CD4-positive, CD25-positive, alpha-beta regulatory T cell (primary cell): Measurements from ENCODE around the gene ARHGAP8. TPM values are rescaled to one million over a fixed set of nuclear protein-coding genes. Genes with fewer than 3 reads are reported as not detected.

Source experiments
- ATAC-seq, 2 donors: fragments of 150-1000 bp; cut with Tn5 transposase; one replicate each; pipeline ENCODE4 v1.10.0; 2021; ENCODE audit warnings: low read depth in 2 of 2, moderate number of reproducible peaks in 2 of 2, moderate library complexity in 1 of 2
- DNase-seq, 3 donors: peaks; one replicate each; pipeline versions ENCODE4 v3.0.0 to v3.0.0-alpha.2; 2012 to 2022; ENCODE audit warnings: mixed read lengths in 1 of 3
- H3K27ac ChIP-seq: one replicate; pipeline ENCODE4 v1.7.0; 2013; ENCODE audit warnings: mild to moderate bottlenecking, low read length; ENCODE audit not compliant: insufficient read depth, poor library complexity, severe bottlenecking
- H3K27me3 ChIP-seq: one replicate; pipeline ENCODE4 v1.7.0; 2013; ENCODE audit warnings: low read length; ENCODE audit not compliant: control insufficient read depth, insufficient read depth
- H3K36me3 ChIP-seq: one replicate; pipeline ENCODE4 v1.7.0; 2013; ENCODE audit warnings: mild to moderate bottlenecking, low read length, moderate library complexity; ENCODE audit not compliant: control insufficient read depth, insufficient read depth
- H3K4me1 ChIP-seq: 2 replicates; pipeline ENCODE4 v1.7.0; 2013; ENCODE audit warnings: mild to moderate bottlenecking, low read length; ENCODE audit not compliant: insufficient read depth, control insufficient read depth, poor library complexity, severe bottlenecking
- H3K4me3 ChIP-seq: one replicate; pipeline ENCODE4 v1.7.0; 2013; ENCODE audit warnings: low read depth, mild to moderate bottlenecking, low read length, moderate library complexity
- H3K9me3 ChIP-seq, 2 experiments: 1 replicate in 1 of 2; 2 replicates in 1 of 2; pipeline ENCODE4 v1.7.0; 2013; ENCODE audit warnings: low read length in 2 of 2, mild to moderate bottlenecking in 1 of 2, moderate library complexity in 1 of 2; ENCODE audit not compliant: control insufficient read depth in 2 of 2
- H3K27ac Mint-ChIP-seq, 3 donors: one replicate each; pipeline ENCODE4 v1.8.0; 2020 to 2022; ENCODE audit warnings: mild to moderate bottlenecking in 3 of 3, mixed read lengths in 3 of 3, moderate library complexity in 2 of 3
- H3K27me3 Mint-ChIP-seq: one replicate; pipeline ENCODE4 v1.8.0; 2022; ENCODE audit warnings: mild to moderate bottlenecking, mixed read lengths
- H3K36me3 Mint-ChIP-seq: one replicate; pipeline ENCODE4 v1.8.0; 2020; ENCODE audit warnings: mixed read lengths
- H3K4me1 Mint-ChIP-seq, 4 donors: one replicate each; pipeline ENCODE4 v1.8.0; 2020 to 2022; ENCODE audit warnings: mixed read lengths in 4 of 4, mild to moderate bottlenecking in 1 of 4
- H3K4me3 Mint-ChIP-seq, 4 donors: one replicate each; pipeline ENCODE4 v1.8.0; 2020 to 2022; ENCODE audit warnings: mild to moderate bottlenecking in 4 of 4, mixed read lengths in 4 of 4, moderate library complexity in 3 of 4
- H3K9me3 Mint-ChIP-seq, 7 donors: one replicate each; pipeline ENCODE4 v1.8.0; 2020 to 2022; ENCODE audit warnings: mixed read lengths in 7 of 7, mild to moderate bottlenecking in 3 of 7, moderate library complexity in 2 of 7
- polyA plus RNA-seq, 4 donors: library from polyadenylated mRNA; unstranded; fragments of 300-500 nt; fragmentation: Illumina TruSeq; gene quantifications; one replicate each; pipeline ENCODE4 v1.2.3, GENCODE V29; 2021
- total RNA-seq: library from RNA; stranded (reverse); gene quantifications from one replicate; pipeline ENCODE4 v1.2.3, GENCODE V29; 2022

ARHGAP8 gene
- total and polyA plus RNA-seq, 5 donors from 2014 or later = 0.18 to 2.6 (median 0.51) TPM; not detected in 1

GRCh38 chr22:44727709-44728108 is 24.7 kb upstream of the ARHGAP8 start:
- Histone ChIP-seq H3K27me3 (no peaks in the 10 kb centered on the region), H3K27ac (no peak overlapping the region), H3K36me3 (peaks cover 28% of the 10 kb centered on the region), H3K4me3 (no peak overlapping the region), H3K4me1 (no peaks in the 10 kb centered on the region), H3K9me3 (no peaks in the 10 kb centered on the region)
- ATAC-seq = no peak
- Mint-ChIP-seq H3K9me3 (no peaks in the 10 kb centered on the region), H3K4me3 (no peak overlapping the region), H3K4me1 (peaks cover 0 to 5% (median 0%) of the 10 kb centered on the region in 4 donors), H3K27ac (no peak overlapping the region), H3K27me3 (no peaks in the 10 kb centered on the region), H3K36me3 (peaks cover 8% of the 10 kb centered on the region)
- no peak for DNase-seq

GRCh38 chr22:44728761-44729324 is 23.5 kb upstream of the ARHGAP8 start:
- H3K27ac Mint-ChIP-seq = peak overlapping the region in 2 of 3 donors; percentile 67 to 76
- no peaks in the 10 kb centered on the region for H3K27me3 Mint-ChIP-seq
- no peaks in the 10 kb centered on the region for H3K9me3 ChIP-seq
- no peaks in the 10 kb centered on the region for H3K27me3 ChIP-seq
- DNase-seq (no peak), ATAC-seq (no peak)
- peaks cover 9% of the 10 kb centered on the region for H3K36me3 Mint-ChIP-seq
- H3K4me3 Mint-ChIP-seq = no peak overlapping the region
- H3K27ac ChIP-seq = no peak overlapping the region
- H3K4me1 ChIP-seq = no peaks in the 10 kb centered on the region
- H3K4me3 ChIP-seq = no peak overlapping the region
- H3K36me3 ChIP-seq = peaks cover 28% of the 10 kb centered on the region
- no peaks in the 10 kb centered on the region for H3K9me3 Mint-ChIP-seq
- H3K4me1 Mint-ChIP-seq = peaks cover 0 to 3% (median 0%) of the 10 kb centered on the region in 4 donors

- no peaks in the 10 kb centered on the region for H3K4me1 ChIP-seq
- H3K27me3 Mint-ChIP-seq = no peaks in the 10 kb centered on the region
- no peaks in the 10 kb centered on the region for H3K9me3 Mint-ChIP-seq
- peaks cover 9% of the 10 kb centered on the region for H3K36me3 Mint-ChIP-seq
- no peak overlapping the region for H3K4me3 Mint-ChIP-seq
- ATAC-seq = peak in 1 of 2 donors; percentile 20
- peaks cover 0 to 2% (median 0%) of the 10 kb centered on the region in 4 donors for H3K4me1 Mint-ChIP-seq
- H3K9me3 ChIP-seq = no peaks in the 10 kb centered on the region
- no peaks in the 10 kb centered on the region for H3K27me3 ChIP-seq
- no peak overlapping the region for H3K27ac Mint-ChIP-seq
- no peak for DNase-seq
- no peak overlapping the region for H3K27ac ChIP-seq
- no peak overlapping the region for H3K4me3 ChIP-seq
- H3K36me3 ChIP-seq = peaks cover 28% of the 10 kb centered on the region
Measured at GRCh38 chr22:44729391-44730021, 22.9 kb upstream of the ARHGAP8 start.

- H3K36me3 ChIP-seq = peaks cover 24% of the 10 kb centered on the region
- Mint-ChIP-seq H3K4me1 (peaks cover 0 to 2% (median 0%) of the 10 kb centered on the region in 4 donors), H3K9me3 (no peaks in the 10 kb centered on the region), H3K27me3 (no peaks in the 10 kb centered on the region), H3K27ac (no peak overlapping the region), H3K36me3 (peaks cover 9% of the 10 kb centered on the region), H3K4me3 (no peak overlapping the region)
- DNase-seq = no peak
- no peaks in the 10 kb centered on the region for H3K9me3 ChIP-seq
- H3K4me3 ChIP-seq = no peak overlapping the region
- no peaks in the 10 kb centered on the region for H3K27me3 ChIP-seq
- no peaks in the 10 kb centered on the region for H3K4me1 ChIP-seq
- no peak overlapping the region for H3K27ac ChIP-seq
- no peak for ATAC-seq
Measured at GRCh38 chr22:44730022-44730393, 22.4 kb upstream of the ARHGAP8 start.

- H3K36me3 Mint-ChIP-seq = peaks cover 9% of the 10 kb centered on the region
- peak overlapping the region in 1 of 3 donors; percentile 56 for H3K27ac Mint-ChIP-seq
- peaks cover 0 to 3% (median under 1%) of the 10 kb centered on the region in 4 donors for H3K4me1 Mint-ChIP-seq
Measured at GRCh38 chr22:44730490-44731356, 21.7 kb upstream of the ARHGAP8 start.

DNA sequence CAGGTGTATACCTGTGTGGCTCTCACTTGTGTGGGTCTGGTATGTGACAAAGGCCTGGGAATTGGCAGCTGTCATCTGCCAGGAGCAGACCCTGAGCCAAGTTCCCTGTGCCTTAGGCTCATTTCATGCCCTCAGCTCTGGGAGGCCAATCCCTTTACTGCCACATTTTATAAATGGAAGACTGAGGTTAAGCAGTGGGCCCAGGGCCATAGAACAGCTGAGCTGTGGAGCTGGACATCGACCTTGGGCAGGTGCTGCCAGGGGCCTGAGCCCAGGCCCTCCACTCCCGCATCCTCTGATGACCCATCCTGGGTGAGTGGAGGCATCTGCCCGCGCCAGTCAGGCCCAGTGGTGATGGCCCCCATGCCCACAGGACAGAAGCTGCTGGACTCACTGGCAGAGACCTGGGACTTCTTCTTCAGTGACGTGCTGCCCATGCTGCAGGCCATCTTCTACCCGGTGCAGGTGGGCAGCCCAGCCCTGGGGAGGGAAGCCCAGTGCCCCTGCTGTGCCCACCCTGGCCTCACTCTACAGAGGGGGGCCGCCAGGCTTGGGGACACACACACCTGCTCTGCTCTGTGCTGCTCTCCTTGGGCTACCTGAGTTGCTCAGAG is 20.9 kb upstream of the ARHGAP8 start:
- no peaks in the 10 kb centered on the region for H3K9me3 Mint-ChIP-seq
- H3K4me3 Mint-ChIP-seq = no peak overlapping the region
- no peak overlapping the region for H3K4me3 ChIP-seq
- peaks cover 16% of the 10 kb centered on the region for H3K36me3 ChIP-seq
- H3K27me3 Mint-ChIP-seq = no peaks in the 10 kb centered on the region
- peaks cover 0 to 6% (median 2%) of the 10 kb centered on the region in 4 donors for H3K4me1 Mint-ChIP-seq
- DNase-seq (no peak), ATAC-seq (no peak)
- H3K27ac ChIP-seq = no peak overlapping the region
- H3K27ac Mint-ChIP-seq = no peak overlapping the region
- no peaks in the 10 kb centered on the region for H3K9me3 ChIP-seq
- no peaks in the 10 kb centered on the region for H3K4me1 ChIP-seq
- H3K27me3 ChIP-seq = no peaks in the 10 kb centered on the region
- H3K36me3 Mint-ChIP-seq = peaks cover 9% of the 10 kb centered on the region

More at GRCh38 chr22:44730490-44731356, 21.7 kb upstream of the ARHGAP8 start:
- Histone ChIP-seq H3K36me3 (peaks cover 20% of the 10 kb centered on the region), H3K4me3 (no peak overlapping the region), H3K27ac (no peak overlapping the region), H3K9me3 (no peaks in the 10 kb centered on the region), H3K27me3 (no peaks in the 10 kb centered on the region), H3K4me1 (no peaks in the 10 kb centered on the region)
- DNase-seq (no peak), ATAC-seq (no peak)
- Mint-ChIP-seq H3K4me3 (no peak overlapping the region), H3K9me3 (no peaks in the 10 kb centered on the region), H3K27me3 (no peaks in the 10 kb centered on the region)

DNA sequence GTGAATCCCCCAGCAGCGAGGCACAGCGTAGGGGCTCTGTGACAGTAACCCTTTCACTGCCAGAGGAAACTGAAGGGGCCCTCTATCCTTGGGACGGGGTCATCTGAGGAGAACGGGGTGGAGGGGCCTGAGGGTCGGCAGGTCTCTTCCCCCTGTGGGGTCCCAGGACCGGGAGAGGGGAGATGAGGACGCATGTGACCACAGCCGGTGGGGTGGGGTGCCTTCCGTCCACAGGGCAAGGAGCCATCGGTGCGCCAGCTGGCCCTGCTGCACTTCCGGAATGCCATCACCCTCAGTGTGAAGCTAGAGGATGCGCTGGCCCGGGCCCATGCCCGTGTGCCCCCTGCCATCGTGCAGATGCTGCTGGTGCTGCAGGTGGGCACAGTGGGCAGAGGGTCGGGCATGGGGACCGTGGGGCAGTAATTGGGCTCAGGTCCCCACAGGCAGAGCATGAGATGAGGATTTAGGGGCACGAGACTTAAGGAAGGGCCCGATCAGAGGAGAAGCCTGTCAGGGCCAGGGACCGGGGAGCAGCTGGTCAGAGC is 20.3 kb upstream of the ARHGAP8 start:
- H3K36me3 Mint-ChIP-seq = peaks cover 9% of the 10 kb centered on the region

More for the DNA sequence above, 20.3 kb upstream of the ARHGAP8 start:
- DNase-seq (no peak), ATAC-seq (no peak)
- Mint-ChIP-seq H3K4me1 (peaks cover 0 to 6% (median 2%) of the 10 kb centered on the region in 4 donors), H3K27me3 (no peaks in the 10 kb centered on the region), H3K9me3 (no peaks in the 10 kb centered on the region), H3K4me3 (no peak overlapping the region), H3K27ac (no peak overlapping the region)
- Histone ChIP-seq H3K36me3 (peaks cover 14% of the 10 kb centered on the region), H3K27me3 (no peaks in the 10 kb centered on the region), H3K9me3 (no peaks in the 10 kb centered on the region), H3K4me1 (no peaks in the 10 kb centered on the region), H3K27ac (no peak overlapping the region), H3K4me3 (no peak overlapping the region)
